AG04450 (cell line): ENCODE results near the gene DYSF. TPM values are rescaled to one million over a fixed set of nuclear protein-coding genes. Genes with fewer than 3 reads are reported as not detected.

Experiments
- CTCF ChIA-PET: fragments of 300-600, 350-600 bp; formaldehyde crosslinking; extraction: SDS; loops from one replicate; lab custom pipeline; 2022; ENCODE audit warnings: antibody characterized with exemption, inconsistent platforms; lab: Charles Lee
- POLR2A ChIA-PET: fragments of 350-600 bp; formaldehyde crosslinking; extraction: SDS; loops from one replicate; lab custom pipeline; 2021; ENCODE audit warnings: antibody characterized with exemption, inconsistent platforms; lab: Yijun Ruan, JAX
- DNase-seq: peaks from one replicate; pipeline ENCODE4 v3.0.0-alpha.2; 2011; ENCODE audit warnings: low read depth, low spot score
- H3K27ac ChIP-seq: one replicate; pipeline ENCODE4 v1.5.1; 2012; ENCODE audit warnings: low read depth, low read length, control low read depth
- H3K27me3 ChIP-seq: one replicate; pipeline ENCODE4 v1.6.0; 2012; ENCODE audit warnings: low read length; ENCODE audit not compliant: control insufficient read depth, insufficient read depth
- H3K4me3 ChIP-seq: 2 replicates; pipeline ENCODE4 v1.5.1; 2011; ENCODE audit warnings: mild to moderate bottlenecking, low read depth, low read length, control low read depth
- H3K9me3 ChIP-seq: 2 replicates; pipeline ENCODE4 v1.5.1; 2012; ENCODE audit warnings: low read length; ENCODE audit not compliant: control insufficient read depth, insufficient read depth
- CTCF ChIP-seq: IDR thresholded peaks from 2 replicates; pipeline ENCODE4 v1.5.1; 2011; ENCODE audit warnings: low read depth, low read length, control low read depth, inconsistent platforms
- polyA plus RNA-seq: library from polyadenylated mRNA; depleted of rRNA; stranded (reverse); fragments of >200 nt; gene quantifications from 2 replicates; pipeline ENCODE4 v1.2.3, GENCODE V29; 2011

Gene DYSF
- polyA plus RNA-seq, 1 experiment, result 0.07 TPM

GRCh38 chr2:71598526-71598925 lies 145.2 kb downstream of the DYSF start:
- CTCF ChIA-PET, result no interaction called here
- peaks cover 24% of the 10 kb centered on the region for H3K27me3 ChIP-seq
- POLR2A ChIA-PET, result no interaction called here
- H3K9me3 ChIP-seq, result no peaks in the 10 kb centered on the region
- no peak for DNase-seq
- H3K4me3 ChIP-seq, result no peak overlapping the region
- no peak overlapping the region for H3K27ac ChIP-seq
- no peak for TF ChIP-seq CTCF

- ChIA-PET CTCF (interaction anchor here (1.2 kb wide), 1 partner anchor 11 kb away, joined by 3 read pairs; no protein-coding TSS in a partner anchor), POLR2A (no interaction called here)
- no peak for DNase-seq
- H3K4me3 ChIP-seq, result no peak overlapping the region
- H3K27ac ChIP-seq, result no peak overlapping the region
- no peak for TF ChIP-seq CTCF
- peaks cover 22% of the 10 kb centered on the region for H3K27me3 ChIP-seq
- no peaks in the 10 kb centered on the region for H3K9me3 ChIP-seq
Measured at GRCh38 chr2:71599038-71599437, 145.7 kb downstream of the DYSF start.

GRCh38 chr2:71599646-71600236 lies 146.4 kb downstream of the DYSF start:
- CTCF ChIA-PET, result interaction anchor here (1.2 kb wide), 1 partner anchor 10 kb away, joined by 3 read pairs; no protein-coding TSS in a partner anchor
- H3K27ac ChIP-seq, result no peak overlapping the region
- H3K9me3 ChIP-seq, result no peaks in the 10 kb centered on the region
- peaks cover 25% of the 10 kb centered on the region for H3K27me3 ChIP-seq
- TF ChIP-seq CTCF, result no peak
- POLR2A ChIA-PET, result no interaction called here
- no peak overlapping the region for H3K4me3 ChIP-seq
- DNase-seq, result no peak

- CTCF ChIA-PET, result no interaction called here
- no peak overlapping the region for H3K27ac ChIP-seq
- H3K27me3 ChIP-seq, result peaks cover 32% of the 10 kb centered on the region
- H3K9me3 ChIP-seq, result no peaks in the 10 kb centered on the region
- no peak for DNase-seq
- no peak for TF ChIP-seq CTCF
- H3K4me3 ChIP-seq, result no peak overlapping the region
- POLR2A ChIA-PET, result no interaction called here
Measured at GRCh38 chr2:71600555-71600954, 147.2 kb downstream of the DYSF start.

GRCh38 chr2:71601136-71602114 lies 148.1 kb downstream of the DYSF start:
- no peak overlapping the region for H3K27ac ChIP-seq
- DNase-seq, result no peak
- peaks cover 34% of the 10 kb centered on the region for H3K27me3 ChIP-seq
- ChIA-PET CTCF (no interaction called here), POLR2A (no interaction called here)
- H3K9me3 ChIP-seq, result no peaks in the 10 kb centered on the region
- H3K4me3 ChIP-seq, result no peak overlapping the region
- TF ChIP-seq CTCF, result no peak
